IPS-NIHi7 (cell line): Measurements from ENCODE around the gene SAMD4B.
"Not testable (repeated sequence)": the region's sequence is repeated elsewhere in the genome, so short reads cannot be mapped to it uniquely, and the experiment has no call there.

Experiments used
- DNase-seq: peaks from one replicate; pipeline ENCODE4 v3.0.0; 2012; ENCODE audit warnings: mixed read lengths; ENCODE audit errors: extremely low spot score

The SAMD4B gene

GRCh38 chr19:39341719-39342604 lies at the start of gene SAMD4B:
Gene SAMD4B, plus strand, starts transcription at chr19:39342421. Its CDS starts 14,473 bp downstream, at chr19:39356894.
- peak; percentile 99 for DNase-seq

DNA sequence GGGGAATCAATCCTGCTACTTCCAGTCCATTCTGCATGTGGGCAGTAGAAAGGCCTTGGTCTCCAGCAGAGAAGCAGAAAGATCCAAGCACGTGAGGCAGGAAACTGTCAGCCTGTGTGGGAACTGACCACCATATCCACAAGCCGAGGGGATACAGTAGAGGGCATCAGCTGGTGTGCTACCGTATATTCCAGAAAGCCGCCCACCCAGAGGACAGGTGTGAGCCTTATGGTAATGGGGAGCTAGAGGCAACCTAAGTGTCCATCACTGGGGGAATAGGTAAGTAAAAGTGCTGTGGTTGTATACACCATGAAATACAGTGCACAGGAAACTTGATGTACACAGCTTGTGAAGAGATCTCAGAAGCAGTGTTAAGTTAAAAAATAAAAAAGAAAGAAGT lies 48.8 kb upstream of the SAMD4B start:
- no peak for DNase-seq

DNA sequence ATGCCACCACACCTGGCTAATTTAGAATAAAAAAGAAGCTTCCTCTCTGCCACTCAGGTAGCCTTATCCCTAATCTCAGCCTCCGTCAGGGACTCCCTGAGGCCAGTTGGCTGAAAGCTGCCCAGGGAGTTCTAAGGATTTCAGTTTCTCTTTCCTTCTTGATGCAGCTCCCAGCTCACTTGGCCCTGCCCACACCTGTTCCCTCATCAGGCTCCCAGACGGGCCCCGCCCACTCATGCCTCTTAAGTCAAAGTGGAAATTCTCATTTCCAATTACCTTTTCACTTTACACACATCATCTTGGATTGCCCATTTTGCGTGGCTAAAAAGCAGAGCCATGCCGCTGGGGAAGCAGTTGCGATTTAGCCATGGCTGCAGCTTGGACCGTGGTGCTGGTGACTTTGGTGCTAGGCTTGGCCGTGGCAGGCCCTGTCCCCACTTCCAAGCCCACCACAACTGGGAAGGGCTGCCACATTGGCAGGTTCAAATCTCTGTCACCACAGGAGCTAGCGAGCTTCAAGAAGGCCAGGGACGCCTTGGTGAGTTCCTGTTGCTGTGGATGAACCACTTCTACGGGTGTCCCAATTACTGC lies 46.1 kb upstream of the SAMD4B start, which contains the start of gene IFNL1:
IFNL1 (plus strand) TSS at position 353 of the 591 bp plus-strand sequence; CDS start at position 368, 15 bp downstream.
- no peak for DNase-seq

DNA sequence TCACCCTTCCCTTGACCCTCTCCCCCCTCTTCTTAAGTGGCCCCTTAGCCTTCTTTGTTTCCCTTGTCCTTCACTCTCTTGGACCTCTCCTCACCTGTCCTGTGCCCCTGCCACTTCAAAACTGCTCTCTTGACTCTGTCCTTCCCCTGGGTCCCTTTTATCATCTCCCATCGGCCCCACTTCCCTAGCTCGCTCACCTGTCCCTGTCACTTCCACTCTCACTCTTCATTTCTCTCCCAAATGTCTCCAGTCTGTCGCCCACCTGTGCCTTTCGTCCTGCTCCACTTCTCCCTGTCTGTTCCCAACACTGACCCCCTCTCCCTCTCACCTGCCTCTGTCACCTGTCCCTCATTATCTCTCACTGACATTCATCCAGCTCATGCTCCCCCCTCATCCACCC lies 45.3 kb upstream of the SAMD4B start:
- DNase-seq = no peak

GRCh38 chr19:39297931-39298634 lies 44.1 kb upstream of the SAMD4B start:
- DNase-seq = no peak

DNA sequence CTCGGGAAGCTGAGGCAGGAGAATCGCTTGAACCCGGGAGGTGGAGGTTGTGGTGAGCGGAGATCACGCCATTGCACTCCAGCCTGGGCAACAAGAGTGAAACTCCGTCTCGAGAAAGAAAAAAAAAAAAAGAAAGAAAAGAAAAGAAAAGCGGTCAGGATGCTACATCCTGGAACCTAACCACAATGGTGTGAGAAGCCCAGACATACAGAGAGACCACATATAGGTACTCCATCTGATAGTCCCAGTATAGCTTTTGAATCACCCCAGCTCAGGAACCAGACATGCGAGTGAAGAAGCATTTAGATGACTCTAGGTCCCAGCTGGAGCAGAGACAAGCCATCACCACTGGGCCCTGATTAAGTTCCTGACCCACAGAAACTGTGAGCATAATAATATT lies 42.8 kb upstream of the SAMD4B start:
- no peak for DNase-seq

DNA sequence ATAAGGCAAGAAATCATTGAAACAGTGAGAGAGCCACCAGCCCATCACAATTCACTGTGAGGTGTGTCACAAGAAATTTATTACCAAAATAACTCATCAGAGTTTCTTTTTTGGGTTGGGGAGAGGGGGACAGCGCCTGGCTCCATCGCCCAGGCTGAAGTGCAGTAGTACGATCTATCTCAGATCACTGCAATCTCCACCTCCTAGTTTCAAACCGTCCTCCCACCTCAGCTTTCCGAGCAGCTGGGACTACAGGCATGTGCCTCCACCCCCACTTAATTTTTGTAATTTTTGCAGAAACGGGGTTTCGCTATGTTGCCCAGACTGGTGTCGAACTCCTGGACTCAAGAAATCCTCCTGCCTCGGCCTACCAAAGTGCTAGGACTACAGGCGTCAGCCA lies 42.4 kb upstream of the SAMD4B start:
- DNase-seq = no peak

- no peak for DNase-seq
These were observed 41.2 kb upstream of the SAMD4B start for GRCh38 chr19:39301021-39301420.

DNA sequence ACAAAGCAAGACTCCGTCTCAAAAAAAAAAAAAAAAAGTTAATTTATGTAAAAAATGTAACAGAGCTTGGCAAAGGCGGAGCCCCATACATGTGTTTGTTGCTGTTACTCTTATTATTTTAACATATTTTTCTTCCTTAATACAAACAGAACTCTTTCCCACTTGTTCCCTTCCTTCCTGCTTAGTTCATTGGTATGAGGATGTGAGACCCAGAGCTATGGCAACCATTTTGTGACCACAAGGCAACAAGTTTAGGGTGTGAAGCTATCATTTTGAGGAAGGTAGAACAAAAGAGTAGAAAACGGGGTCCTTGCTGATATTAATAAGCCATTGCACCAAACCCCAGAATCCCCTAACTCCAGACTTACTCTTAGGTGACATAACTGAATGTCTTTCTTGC lies 40.7 kb upstream of the SAMD4B start:
- no peak for DNase-seq

GRCh38 chr19:39303373-39304184 lies 38.6 kb upstream of the SAMD4B start:
- peak; percentile 79 for DNase-seq

GRCh38 chr19:39304185-39304513 lies 38.1 kb upstream of the SAMD4B start:
- no peak for DNase-seq

DNA sequence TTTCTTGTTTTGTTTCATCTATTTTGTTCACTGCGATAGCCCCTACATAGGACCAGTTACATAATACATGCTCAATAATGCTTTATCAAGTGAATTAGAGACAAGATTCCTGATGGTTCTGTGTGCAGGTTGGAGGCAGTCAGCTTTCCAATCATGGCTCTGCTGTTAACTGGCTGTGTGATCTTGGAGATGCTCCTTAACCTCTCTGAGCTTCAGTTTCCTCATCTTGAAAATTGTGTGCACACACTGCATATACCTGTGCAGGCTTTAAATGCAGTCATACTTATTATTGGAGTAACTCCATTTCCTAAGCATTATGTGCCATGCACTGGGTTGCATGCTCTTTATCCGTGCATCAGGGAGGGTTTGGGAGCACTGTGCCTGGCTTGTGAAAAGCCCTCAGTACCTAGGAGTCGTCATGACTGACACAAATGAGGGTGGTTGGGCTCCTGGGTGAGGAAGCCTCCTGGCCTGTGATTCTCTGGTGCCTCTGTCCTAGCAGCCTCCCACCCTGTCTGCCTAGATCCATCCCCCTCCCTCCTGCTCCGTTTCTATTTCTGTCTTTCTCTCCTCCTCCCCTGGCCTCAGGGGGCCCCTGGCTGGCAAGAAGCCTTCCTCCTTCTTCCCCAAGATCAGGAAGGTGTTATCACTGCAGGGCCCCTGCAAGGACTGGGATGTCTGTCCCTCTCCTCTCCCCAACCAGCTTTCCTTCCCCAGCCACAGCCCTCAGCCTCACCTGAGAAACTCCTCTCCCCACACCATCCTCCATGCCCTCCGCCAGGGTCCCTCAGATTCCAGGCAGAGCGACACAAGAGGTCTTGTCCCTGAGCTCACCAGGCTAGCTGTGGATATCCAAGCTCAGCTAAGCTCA lies 37.3 kb upstream of the SAMD4B start:
- peak; percentile 40 for DNase-seq

DNA sequence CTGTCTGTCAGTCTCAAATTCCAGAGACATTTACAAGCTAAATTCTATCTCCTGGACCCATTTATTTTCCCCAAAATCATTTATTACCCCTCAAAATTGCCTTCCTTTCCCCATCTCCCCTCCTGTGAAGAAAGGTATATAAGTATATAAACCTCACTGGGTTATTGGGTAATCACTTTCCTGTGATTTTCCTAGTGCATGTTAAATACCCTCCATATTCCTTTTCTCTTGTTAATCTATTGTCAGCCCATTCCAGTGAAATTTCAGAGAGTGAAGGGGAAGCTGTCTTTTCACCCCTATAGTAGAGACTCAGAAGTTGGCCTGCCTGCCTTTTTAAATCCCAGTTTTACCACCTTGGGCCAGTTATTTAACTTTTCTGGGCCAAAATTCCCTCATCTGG lies 36.1 kb upstream of the SAMD4B start:
- DNase-seq = no peak

- peak; percentile 87 for DNase-seq
These were observed 35.0 kb upstream of the SAMD4B start for GRCh38 chr19:39307046-39307821.

GRCh38 chr19:39307822-39308530 lies 34.2 kb upstream of the SAMD4B start:
- DNase-seq = peak; percentile 46

DNA sequence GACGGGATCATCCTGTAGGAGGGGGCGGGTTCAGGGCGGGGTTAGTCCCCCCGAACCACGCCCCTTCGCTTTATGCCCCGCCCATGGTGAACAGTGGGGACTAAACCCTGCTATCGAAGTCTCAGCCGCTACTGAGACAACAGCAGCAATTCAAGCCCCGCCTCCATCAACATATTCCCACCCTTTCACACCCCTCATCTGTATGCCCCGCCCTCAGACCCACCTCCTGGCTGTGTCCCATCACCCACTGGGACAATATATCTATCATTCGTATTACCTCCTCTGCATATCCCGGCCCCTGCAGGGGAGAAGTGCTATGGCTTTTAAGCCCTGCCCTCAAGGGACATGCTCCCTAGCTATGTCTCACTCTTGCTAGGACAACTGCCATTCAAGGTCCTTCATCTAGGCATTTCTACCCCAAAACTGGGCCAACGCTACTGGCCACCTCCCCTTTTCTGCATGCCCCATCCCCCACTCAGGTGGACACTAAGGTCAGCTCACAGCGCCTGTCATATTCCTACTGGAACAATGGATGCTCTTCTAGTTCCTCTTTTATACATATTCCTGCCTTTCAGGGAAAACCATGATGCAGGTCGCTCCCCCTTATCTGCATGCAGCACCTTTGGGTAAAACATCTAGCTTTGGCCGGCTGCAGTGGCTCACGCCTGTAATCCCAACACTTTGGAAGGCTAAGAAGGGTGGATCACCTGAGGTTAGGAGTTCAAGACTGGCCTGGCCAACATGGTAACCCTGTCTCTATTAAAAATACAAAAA lies 33.5 kb upstream of the SAMD4B start:
- DNase-seq = peak; percentile 85

DNA sequence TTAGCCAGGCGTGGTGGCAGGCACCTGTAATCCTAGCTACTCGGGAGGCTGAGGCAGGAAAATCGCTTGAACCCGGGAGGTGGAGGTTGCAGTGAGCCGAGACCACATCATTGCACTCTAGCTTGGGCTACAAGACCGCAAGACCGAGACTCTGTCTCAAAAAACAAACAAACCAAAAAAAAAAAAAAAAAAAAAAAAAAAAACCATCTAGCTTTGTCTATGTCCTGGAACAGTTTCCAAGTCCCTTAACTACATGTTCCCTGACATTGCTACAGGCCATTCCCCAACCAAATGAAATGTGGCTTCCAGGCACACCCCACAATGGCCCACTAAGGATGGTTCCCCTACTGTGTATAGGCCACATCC lies 32.9 kb upstream of the SAMD4B start:
- DNase-seq = not testable (repeated sequence)

GRCh38 chr19:39310558-39311311 lies 31.5 kb upstream of the SAMD4B start:
- DNase-seq = peak; percentile 76
